ENCODE results near the gene PEAK3.

Gene PEAK3

DNA sequence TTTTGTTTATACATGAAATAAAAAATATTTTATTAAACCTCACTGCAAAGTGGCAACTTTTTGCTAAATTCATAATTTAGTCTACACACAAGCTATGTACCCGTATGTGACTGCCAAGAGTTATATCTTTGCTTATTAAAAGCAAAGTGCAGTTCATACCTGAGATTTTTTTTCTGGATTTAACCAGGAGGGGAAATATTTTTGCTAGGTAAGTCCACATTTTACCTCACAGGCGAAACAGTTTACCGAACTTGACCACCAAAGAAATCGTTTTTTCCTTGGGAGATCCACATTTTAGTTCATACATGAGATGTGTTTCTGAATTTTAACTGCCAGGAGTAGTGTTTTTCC, 13.5 kb downstream of the PEAK3 start:
- Histone ChIP-seq H3K36me3 (ENCODE audit: insufficient read depth, low read length) (peaks cover 33% of the 10 kb centered on the region), H3K27ac (ENCODE audit: low read depth, low read length, poor library complexity, severe bottlenecking) (peak overlapping the region; percentile 79), H3K4me3 (ENCODE audit: low read depth, low read length, poor library complexity, severe bottlenecking) (peak overlapping the region; percentile 78)

DNA sequence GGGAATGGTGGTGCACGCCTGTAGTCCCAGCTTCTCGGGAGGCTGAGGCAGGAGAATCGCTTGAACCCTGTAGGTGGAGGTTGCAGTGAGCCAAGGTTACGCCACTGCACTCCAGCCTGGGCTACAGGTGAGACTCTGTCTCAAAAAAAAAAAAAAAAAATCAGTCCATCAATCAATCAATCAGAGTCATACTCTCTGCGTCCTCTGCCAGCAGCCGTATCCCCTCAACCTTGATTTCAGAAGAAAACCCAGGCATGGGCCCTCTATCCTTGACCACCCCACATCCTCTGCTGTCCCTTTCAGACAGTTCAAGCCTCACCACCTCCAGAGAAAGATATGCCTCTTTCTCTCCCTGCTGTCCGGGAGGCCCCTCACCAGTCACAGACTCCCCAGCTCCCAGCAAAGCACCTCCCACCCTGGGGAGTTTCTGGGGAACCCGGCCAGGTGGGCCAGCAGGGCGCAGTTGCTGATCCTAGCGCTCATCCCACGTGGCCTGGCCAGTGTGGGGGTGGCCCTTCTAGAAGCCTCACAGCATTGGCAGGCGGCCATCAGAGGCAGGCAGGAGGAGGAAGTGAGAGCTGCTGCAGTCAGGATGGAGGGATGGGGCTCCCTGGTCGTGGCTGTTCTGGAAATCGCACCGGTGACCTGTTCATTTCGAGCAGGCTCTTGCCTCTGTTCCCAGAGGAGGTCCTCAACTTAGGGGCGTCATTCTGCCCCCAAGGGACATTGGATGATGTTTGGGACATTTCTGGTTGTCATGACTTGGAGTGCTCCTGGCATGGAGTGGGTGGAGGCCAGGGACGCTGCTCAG, 15.6 kb downstream of the PEAK3 start:
- TF ChIP-seq EZH2 (IDR thresholded peaks at IDR 0.05; ENCODE audit: borderline replicate concordance, low read length) (no peak), CTCF (IDR thresholded peaks at IDR 0.05; ENCODE audit: low read length) (no peak)
- Histone ChIP-seq H3K36me3 (ENCODE audit: insufficient read depth, low read length) (peaks cover 17% of the 10 kb centered on the region), H2AFZ (ENCODE audit: low read length) (no peak overlapping the region), H3K9me2 (ENCODE audit: low read depth, low read length) (no peaks in the 10 kb centered on the region), H3K79me2 (ENCODE audit: insufficient read depth, low read length) (peaks cover 19% of the 10 kb centered on the region), H4K20me1 (ENCODE audit: insufficient read depth, low read length) (no peaks in the 10 kb centered on the region), H3K4me1 (ENCODE audit: insufficient read depth, low read length, severe bottlenecking) (peaks cover 39% of the 10 kb centered on the region), H3K9ac (ENCODE audit: low read length) (peak overlapping the region; percentile 25; the same call in 1 of the 2 replicates), H3K4me2 (ENCODE audit: low read length) (peak overlapping the region; percentile 8; the same call in 1 of the 2 replicates), H3K27me3 (ENCODE audit: insufficient read depth, low read length) (no peaks in the 10 kb centered on the region), H3F3A (ENCODE audit: insufficient read depth, low read length) (peaks cover under 1% of the 10 kb centered on the region; the same call in 1 of the 2 replicates), H3K9me3 (ENCODE audit: low read length) (no peaks in the 10 kb centered on the region), H3K4me3 (ENCODE audit: low read depth, low read length, poor library complexity, severe bottlenecking) (no peak overlapping the region), H3K27ac (ENCODE audit: low read depth, low read length, poor library complexity, severe bottlenecking) (peak overlapping the region; percentile 79)

More for the DNA sequence above, 13.5 kb downstream of the PEAK3 start:
- Histone ChIP-seq H3K4me1 (ENCODE audit: insufficient read depth, low read length, severe bottlenecking) (peaks cover 60% of the 10 kb centered on the region), H4K20me1 (ENCODE audit: insufficient read depth, low read length) (no peaks in the 10 kb centered on the region), H3F3A (ENCODE audit: insufficient read depth, low read length) (peaks cover 7% of the 10 kb centered on the region; the same call in 1 of the 2 replicates), H3K9me3 (ENCODE audit: low read length) (no peaks in the 10 kb centered on the region), H3K9ac (ENCODE audit: low read length) (peak overlapping the region; percentile 77), H3K9me2 (ENCODE audit: low read depth, low read length) (no peaks in the 10 kb centered on the region), H2AFZ (ENCODE audit: low read length) (peak overlapping the region; percentile 1; the same call in 1 of the 2 replicates), H3K27me3 (ENCODE audit: insufficient read depth, low read length) (no peaks in the 10 kb centered on the region), H3K79me2 (ENCODE audit: insufficient read depth, low read length) (peaks cover 25% of the 10 kb centered on the region), H3K4me2 (ENCODE audit: low read length) (peak overlapping the region; percentile 84)
- no peak for TF ChIP-seq EZH2 (IDR thresholded peaks at IDR 0.05; ENCODE audit: borderline replicate concordance, low read length)
- TF ChIP-seq CTCF (IDR thresholded peaks at IDR 0.05; ENCODE audit: low read length): no peak

GRCh38 chr19:2261438-2262172, 20.4 kb downstream of the PEAK3 start:
- no peaks in the 10 kb centered on the region for H3K79me2 ChIP-seq (ENCODE audit: insufficient read depth, low read length)
- no peaks in the 10 kb centered on the region for H3K36me3 ChIP-seq (ENCODE audit: insufficient read depth, low read length)
- no peak overlapping the region for H3K9ac ChIP-seq (ENCODE audit: low read length)
- no peak overlapping the region for H3K4me3 ChIP-seq (ENCODE audit: low read depth, low read length, poor library complexity, severe bottlenecking)
- no peaks in the 10 kb centered on the region for H3F3A ChIP-seq (ENCODE audit: insufficient read depth, low read length)
- peak overlapping the region; percentile 28 for H3K27ac ChIP-seq (ENCODE audit: low read depth, low read length, poor library complexity, severe bottlenecking)
- H3K4me1 ChIP-seq (ENCODE audit: insufficient read depth, low read length, severe bottlenecking): peaks cover 34% of the 10 kb centered on the region
- no peaks in the 10 kb centered on the region for H3K9me2 ChIP-seq (ENCODE audit: low read depth, low read length)
- no peaks in the 10 kb centered on the region for H3K27me3 ChIP-seq (ENCODE audit: insufficient read depth, low read length)
- no peak overlapping the region for H3K4me2 ChIP-seq (ENCODE audit: low read length)
- no peaks in the 10 kb centered on the region for H3K9me3 ChIP-seq (ENCODE audit: low read length)
- no peak for TF ChIP-seq EZH2 (IDR thresholded peaks at IDR 0.05; ENCODE audit: borderline replicate concordance, low read length)
- TF ChIP-seq CTCF (IDR thresholded peaks at IDR 0.05; ENCODE audit: low read length): peak; percentile 43; the same call in 1 of the 2 replicates
- no peak overlapping the region for H2AFZ ChIP-seq (ENCODE audit: low read length)
- no peaks in the 10 kb centered on the region for H4K20me1 ChIP-seq (ENCODE audit: insufficient read depth, low read length)

Data from OCI-LY1 (cell line).